ENCODE measurements around the gene ZNF268.

GRCh38 chr12:133181238-133181959, at the start of gene ZNF268:
- peak; percentile 72 to 93 (median 87) for TF ChIP-seq CTCF (IDR thresholded peaks at IDR 0.05)
- TF ChIP-seq POLR2A (IDR thresholded peaks at IDR 0.05), result no peak
